GM23248 (cell line): ENCODE data around the gene HIBADH.

Experiments used
- EZH2 ChIP-seq: fragments of 200-600 bp; sonication (generic); IDR thresholded peaks from 2 replicates; pipeline ENCODE4 v1.6.1; 2018; ENCODE audit warnings: antibody characterized with exemption, mild to moderate bottlenecking; ENCODE audit not compliant: insufficient read depth, poor library complexity, severe bottlenecking
- EZH2phosphoT487 ChIP-seq: fragments of 200-600 bp; sonication (generic); IDR thresholded peaks from 2 replicates; pipeline ENCODE4 v1.6.1; 2018; ENCODE audit warnings: antibody characterized with exemption, moderate library complexity, mild to moderate bottlenecking, low read depth; ENCODE audit not compliant: insufficient read depth

- TF ChIP-seq EZH2 (no peak), EZH2phosphoT487 (no peak)
Observed at GRCh38 chr7:27652518-27652917, 10.2 kb downstream of the HIBADH start.
